DND-41 (cell line): ENCODE results near the gene FSIP1.

Source experiments
- ATAC-seq: fragments of 200-7000 bp; cut with Tn5 transposase; 3 replicates; pipeline ENCODE4 v1.9.1; 2021; ENCODE audit warnings: low read depth; ENCODE audit not compliant: insufficient read depth
- DNase-seq: peaks from one replicate; pipeline ENCODE4 v3.0.0-alpha.2; 2020
- H2AFZ ChIP-seq: 2 replicates; pipeline ENCODE4 v1.6.0; 2012; ENCODE audit warnings: low read depth, low read length
- H3K27ac ChIP-seq: 2 replicates; pipeline ENCODE4 v1.5.1; 2012; ENCODE audit warnings: low read length, inconsistent platforms
- H3K27me3 ChIP-seq: fragments of 200-600 bp; sonication (generic); 2 replicates; pipeline ENCODE4 v1.6.0; 2012; ENCODE audit warnings: low read length, mild to moderate bottlenecking, inconsistent platforms; ENCODE audit not compliant: insufficient read depth, poor library complexity
- H3K36me3 ChIP-seq: 2 replicates; pipeline ENCODE4 v1.5.1; 2012; ENCODE audit warnings: low read length, inconsistent platforms; ENCODE audit not compliant: insufficient read depth
- H3K4me1 ChIP-seq: 2 replicates; pipeline ENCODE4 v1.5.1; 2012; ENCODE audit warnings: mild to moderate bottlenecking, low read length; ENCODE audit not compliant: insufficient read depth
- H3K4me2 ChIP-seq: 2 replicates; pipeline ENCODE4 v1.6.0; 2012; ENCODE audit warnings: mild to moderate bottlenecking, moderate library complexity, low read length, inconsistent platforms; ENCODE audit not compliant: insufficient read depth
- H3K4me3 ChIP-seq, 2 experiments: fragments of 200-600 bp in 1 of 2; shearing (Covaris generic) in 1 of 2; 2 replicates each; pipeline ENCODE4 v1.5.1; 2012 to 2016; ENCODE audit warnings: inconsistent platforms in 2 of 2, low read length in 2 of 2, mild to moderate bottlenecking in 2 of 2, low read depth in 1 of 2, moderate library complexity in 1 of 2
- H3K79me2 ChIP-seq: 2 replicates; pipeline ENCODE4 v1.6.0; 2012; ENCODE audit warnings: low read length, inconsistent platforms; ENCODE audit not compliant: insufficient read depth
- H3K9ac ChIP-seq: 2 replicates; pipeline ENCODE4 v1.6.0; 2012; ENCODE audit warnings: low read depth, mild to moderate bottlenecking, inconsistent platforms, low read length, moderate library complexity
- H3K9me3 ChIP-seq: 2 replicates; pipeline ENCODE4 v1.5.1; 2012; ENCODE audit warnings: low read length, moderate library complexity, mild to moderate bottlenecking, inconsistent platforms; ENCODE audit not compliant: insufficient read depth, severe bottlenecking
- H4K20me1 ChIP-seq: 2 replicates; pipeline ENCODE4 v1.6.0; 2012; ENCODE audit warnings: low read length; ENCODE audit not compliant: insufficient read depth
- EZH2 ChIP-seq: IDR thresholded peaks from 3 replicates; pipeline ENCODE4 v1.6.1; 2012; ENCODE audit warnings: borderline replicate concordance, low read depth, mild to moderate bottlenecking, moderate library complexity, low read length, inconsistent platforms; ENCODE audit not compliant: severe bottlenecking
- TF ChIP-seq, protein P1 (sequence below): IDR thresholded peaks from 2 replicates; pipeline ENCODE4 v1.5.1; 2012; ENCODE audit warnings: borderline replicate concordance, low read length, moderate library complexity, mild to moderate bottlenecking; ENCODE audit not compliant: poor library complexity, severe bottlenecking; ENCODE audit errors: extremely low read depth

The FSIP1 gene

DNA sequence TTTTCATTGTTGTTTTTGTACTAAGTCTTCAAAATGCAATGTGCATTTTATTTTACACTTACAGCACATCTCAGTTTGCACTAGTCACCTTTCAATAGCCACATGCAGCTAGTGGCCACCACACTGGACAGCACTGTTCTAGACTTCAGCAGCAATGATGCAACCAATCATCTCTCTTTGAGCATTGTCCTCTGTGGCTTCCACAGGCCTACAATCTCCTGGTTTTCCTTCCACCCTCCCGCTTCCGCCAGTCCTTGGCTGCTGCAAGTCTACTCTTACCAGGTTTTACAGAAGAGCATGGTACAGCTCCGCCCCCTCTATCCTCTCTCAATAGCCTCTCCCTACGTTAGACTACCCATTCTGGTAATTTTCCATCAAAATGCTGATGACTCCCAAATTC lies 25.1 kb upstream of the FSIP1 start:
- no peak for ATAC-seq
- no peak overlapping the region for H3K4me2 ChIP-seq

DNA sequence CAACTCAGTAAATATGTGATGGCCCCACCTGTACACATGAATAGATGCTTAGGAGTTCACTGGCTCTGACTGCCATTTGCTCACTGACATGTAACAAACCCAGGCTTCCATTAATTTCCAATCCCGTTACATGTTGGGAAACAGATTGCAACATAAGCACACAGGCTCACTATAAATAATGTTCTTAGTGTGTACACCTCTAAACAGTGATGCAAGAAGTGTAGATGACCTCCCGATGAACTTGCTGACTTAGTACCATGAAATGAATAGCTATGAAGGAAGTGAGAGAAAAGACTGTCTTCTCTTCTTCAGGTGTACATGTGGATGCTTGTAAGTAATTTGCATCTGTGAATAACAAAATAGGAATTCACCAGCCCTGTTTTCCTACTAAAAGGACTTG lies 21.4 kb upstream of the FSIP1 start:
- no peak overlapping the region for H3K27ac ChIP-seq
- no peaks in the 10 kb centered on the region for H4K20me1 ChIP-seq
- DNase-seq (no peak), ATAC-seq (no peak)
- no peak overlapping the region for H3K4me2 ChIP-seq
- H3K9me3 ChIP-seq = no peaks in the 10 kb centered on the region
- H3K4me3 ChIP-seq = no peak overlapping the region
- no peaks in the 10 kb centered on the region for H3K4me1 ChIP-seq
- H3K79me2 ChIP-seq = no peaks in the 10 kb centered on the region
- H3K9ac ChIP-seq = no peak overlapping the region
- no peak for TF ChIP-seq EZH2
- TF ChIP-seq, protein P1, sequence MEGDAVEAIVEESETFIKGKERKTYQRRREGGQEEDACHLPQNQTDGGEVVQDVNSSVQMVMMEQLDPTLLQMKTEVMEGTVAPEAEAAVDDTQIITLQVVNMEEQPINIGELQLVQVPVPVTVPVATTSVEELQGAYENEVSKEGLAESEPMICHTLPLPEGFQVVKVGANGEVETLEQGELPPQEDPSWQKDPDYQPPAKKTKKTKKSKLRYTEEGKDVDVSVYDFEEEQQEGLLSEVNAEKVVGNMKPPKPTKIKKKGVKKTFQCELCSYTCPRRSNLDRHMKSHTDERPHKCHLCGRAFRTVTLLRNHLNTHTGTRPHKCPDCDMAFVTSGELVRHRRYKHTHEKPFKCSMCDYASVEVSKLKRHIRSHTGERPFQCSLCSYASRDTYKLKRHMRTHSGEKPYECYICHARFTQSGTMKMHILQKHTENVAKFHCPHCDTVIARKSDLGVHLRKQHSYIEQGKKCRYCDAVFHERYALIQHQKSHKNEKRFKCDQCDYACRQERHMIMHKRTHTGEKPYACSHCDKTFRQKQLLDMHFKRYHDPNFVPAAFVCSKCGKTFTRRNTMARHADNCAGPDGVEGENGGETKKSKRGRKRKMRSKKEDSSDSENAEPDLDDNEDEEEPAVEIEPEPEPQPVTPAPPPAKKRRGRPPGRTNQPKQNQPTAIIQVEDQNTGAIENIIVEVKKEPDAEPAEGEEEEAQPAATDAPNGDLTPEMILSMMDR = no peak
- H3K27me3 ChIP-seq = peaks cover 22% of the 10 kb centered on the region
- H2AFZ ChIP-seq = no peak overlapping the region
- H3K36me3 ChIP-seq = no peaks in the 10 kb centered on the region

More for the DNA sequence above, 25.1 kb upstream of the FSIP1 start:
- no peak overlapping the region for H3K27ac ChIP-seq
- peaks cover 12% of the 10 kb centered on the region for H3K27me3 ChIP-seq
- no peaks in the 10 kb centered on the region for H3K79me2 ChIP-seq
- no peaks in the 10 kb centered on the region for H3K36me3 ChIP-seq
- no peak for DNase-seq
- no peaks in the 10 kb centered on the region for H4K20me1 ChIP-seq
- TF ChIP-seq, protein P1 = no peak
- no peak for TF ChIP-seq EZH2
- no peaks in the 10 kb centered on the region for H3K4me1 ChIP-seq
- H3K9me3 ChIP-seq = no peaks in the 10 kb centered on the region
- H3K9ac ChIP-seq = no peak overlapping the region
- no peak overlapping the region for H2AFZ ChIP-seq
- no peak overlapping the region for H3K4me3 ChIP-seq

DNA sequence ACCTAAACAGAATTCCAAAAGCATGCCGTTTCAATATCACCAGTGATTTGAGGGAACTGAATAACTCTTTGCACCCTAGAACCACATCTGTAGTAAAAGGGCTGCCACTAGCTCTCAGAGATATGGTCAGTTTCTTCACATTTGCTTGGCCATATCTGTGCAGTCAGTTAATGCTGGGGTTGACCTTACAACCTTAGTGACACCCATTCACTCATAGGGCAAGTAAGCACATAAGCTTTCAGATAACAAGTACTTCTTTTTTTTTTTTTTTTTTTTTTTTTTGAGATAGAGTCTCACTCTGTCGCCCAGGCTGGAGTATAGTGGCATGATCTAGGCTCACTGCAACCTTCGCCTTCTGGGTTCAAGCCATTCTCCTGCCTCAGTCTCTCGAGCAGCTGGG lies 20.4 kb upstream of the FSIP1 start:
- Histone ChIP-seq H4K20me1 (no peaks in the 10 kb centered on the region), H3K9me3 (no peaks in the 10 kb centered on the region), H3K4me3 (no peak overlapping the region), H2AFZ (no peak overlapping the region), H3K4me1 (no peaks in the 10 kb centered on the region), H3K4me2 (no peak overlapping the region), H3K27ac (no peak overlapping the region), H3K9ac (no peak overlapping the region), H3K79me2 (no peaks in the 10 kb centered on the region), H3K27me3 (peaks cover 19% of the 10 kb centered on the region), H3K36me3 (no peaks in the 10 kb centered on the region)
- TF ChIP-seq EZH2 = no peak
- TF ChIP-seq, protein P1 = no peak
- DNase-seq (no peak), ATAC-seq (no peak)

DNA sequence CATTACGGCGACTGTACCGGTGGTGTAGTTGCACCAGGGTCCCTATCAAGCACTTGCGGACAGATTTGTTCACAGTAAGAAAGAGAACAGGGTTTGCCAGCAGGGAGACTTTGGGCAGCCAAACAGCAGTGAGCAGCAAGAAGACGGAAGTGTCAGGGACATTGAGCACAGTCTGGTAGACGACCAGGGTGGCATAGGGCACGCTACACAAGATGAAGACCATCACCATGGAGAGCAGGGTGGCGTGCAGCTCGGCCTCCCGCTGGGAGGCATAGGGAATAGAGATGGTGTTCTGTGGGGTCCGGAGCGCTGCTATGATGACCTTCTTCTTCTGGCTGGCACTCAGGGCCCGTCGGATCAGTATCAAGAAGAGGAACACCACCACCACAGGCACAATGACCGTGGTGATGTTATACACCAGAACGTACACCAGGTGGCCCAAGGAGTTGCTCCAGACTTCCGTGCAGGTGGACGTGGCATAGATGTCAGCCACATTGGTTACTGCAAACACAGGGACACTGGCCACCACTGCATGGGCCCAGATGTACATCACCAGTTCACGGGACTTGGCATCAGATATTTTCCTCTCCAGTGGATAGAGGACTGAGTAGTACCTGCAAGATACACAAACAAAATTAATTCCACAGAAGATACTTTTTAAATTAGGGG lies 19.1 kb upstream of the FSIP1 start:
- ATAC-seq = 0 out of 3 replicates have a peak, but pooled peaks have one; percentile 48
- no peaks in the 10 kb centered on the region for H3K36me3 ChIP-seq
- no peak for TF ChIP-seq EZH2
- TF ChIP-seq, protein P1 = peak; percentile 55

More for the DNA sequence above, 19.1 kb upstream of the FSIP1 start:
- no peaks in the 10 kb centered on the region for H4K20me1 ChIP-seq
- no peaks in the 10 kb centered on the region for H3K4me1 ChIP-seq
- H3K27ac ChIP-seq = no peak overlapping the region
- H2AFZ ChIP-seq = no peak overlapping the region
- no peaks in the 10 kb centered on the region for H3K79me2 ChIP-seq
- H3K4me3 ChIP-seq = no peak overlapping the region
- H3K9ac ChIP-seq = no peak overlapping the region
- no peaks in the 10 kb centered on the region for H3K9me3 ChIP-seq
- peaks cover 14% of the 10 kb centered on the region for H3K27me3 ChIP-seq
- H3K4me2 ChIP-seq = no peak overlapping the region
- DNase-seq = peak; percentile 13
